ENCODE measurements around the gene RASAL2.

GRCh38 chr1:178513278-178513983, 419.5 kb downstream of the RASAL2 start:
- TF ChIP-seq CTCF (IDR thresholded peaks at IDR 0.05) (peak in 3 of 12 donors; percentile 7 to 14 (median 9)), POLR2A (IDR thresholded peaks at IDR 0.05) (no peak)
